Suprapubic skin (tissue), 4 donors: ENCODE results near the gene KCND3. TPM values are rescaled to one million over a fixed set of nuclear protein-coding genes. Genes with fewer than 3 reads are reported as not detected.

Source experiments
- DNase-seq, 2 donors: peaks; one replicate each; pipeline ENCODE4 v3.0.0-alpha.2; 2019; ENCODE audit warnings: low spot score in 2 of 2
- H3K27ac ChIP-seq: fragments of 200-600 bp; sonication (generic); one replicate; pipeline ENCODE4 v1.5.1; 2019
- H3K27me3 ChIP-seq: fragments of 200-600 bp; sonication (generic); one replicate; pipeline ENCODE4 v1.5.1; 2019
- H3K36me3 ChIP-seq: fragments of 200-600 bp; sonication (generic); one replicate; pipeline ENCODE4 v1.5.1; 2019
- H3K4me1 ChIP-seq: fragments of 200-600 bp; sonication (generic); one replicate; pipeline ENCODE4 v1.5.1; 2019
- H3K4me3 ChIP-seq: fragments of 200-600 bp; sonication (generic); one replicate; pipeline ENCODE4 v1.5.1; 2019; ENCODE audit warnings: mild to moderate bottlenecking
- H3K9me3 ChIP-seq: fragments of 200-600 bp; sonication (generic); one replicate; pipeline ENCODE4 v1.5.1; 2019
- CTCF ChIP-seq, 2 donors: fragments of 200-600 bp in 1 of 2; fragments of 450-650 bp in 1 of 2; sonication (generic) in 1 of 2; IDR thresholded peaks; one replicate each; pipeline ENCODE4 v1.5.1; 2016 to 2019; ENCODE audit warnings: antibody characterized with exemption in 2 of 2, mild to moderate bottlenecking in 1 of 2, moderate library complexity in 1 of 2
- EP300 ChIP-seq: sonication (generic); formaldehyde crosslinking; IDR thresholded peaks from one replicate; pipeline ENCODE4 v1.6.1; 2017; ENCODE audit warnings: antibody characterized with exemption
- POLR2A ChIP-seq, 2 donors: fragments of 450-650 bp; IDR thresholded peaks; one replicate each; pipeline ENCODE4 v1.6.1; 2017; ENCODE audit warnings: antibody characterized with exemption in 2 of 2, mild to moderate bottlenecking in 2 of 2, moderate library complexity in 2 of 2
- POLR2AphosphoS5 ChIP-seq, 3 donors: sonication (generic); formaldehyde crosslinking; IDR thresholded peaks; one replicate each; pipeline ENCODE4 v1.6.1; 2017; ENCODE audit warnings: antibody characterized with exemption in 3 of 3
- WGBS: methylation state at CpG from one replicate; pipeline ENCODE4 v1.1.5; 2018; 5-methylcytosine and 5-hydroxymethylcytosine counted together
- total RNA-seq, 4 donors: library from RNA; depleted of rRNA; stranded (reverse); fragments of >200 nt; gene quantifications; one replicate each; pipeline ENCODE4 v1.1.0, GENCODE V29; 2016

Gene KCND3
- total RNA-seq, 4 donors from 2014 or later = 6.8 to 11.4 (median 10.2) TPM

- Histone ChIP-seq H3K9me3 (peaks cover 4% of the 10 kb centered on the region), H3K27ac (no peak overlapping the region), H3K4me3 (no peak overlapping the region), H3K27me3 (no peaks in the 10 kb centered on the region), H3K4me1 (no peaks in the 10 kb centered on the region), H3K36me3 (no peaks in the 10 kb centered on the region)
- WGBS = 80% methylated on average over 4 of the region's 4 CpGs
- TF ChIP-seq POLR2A (IDR thresholded peaks at IDR 0.05) = no peak
- TF ChIP-seq CTCF (IDR thresholded peaks at IDR 0.05) = no peak
- TF ChIP-seq EP300 = no peak
- no peak for TF ChIP-seq POLR2AphosphoS5 (IDR thresholded peaks at IDR 0.05)
- no peak for DNase-seq
Measured at GRCh38 chr1:111826278-111826677, 163.2 kb downstream of the KCND3 start.

- no peaks in the 10 kb centered on the region for H3K27me3 ChIP-seq
- no peak overlapping the region for H3K27ac ChIP-seq
- no peak for DNase-seq
- no peaks in the 10 kb centered on the region for H3K4me1 ChIP-seq
- no peak for TF ChIP-seq EP300
- no peak for TF ChIP-seq POLR2A (IDR thresholded peaks at IDR 0.05)
- no peak for TF ChIP-seq CTCF (IDR thresholded peaks at IDR 0.05)
- no peak for TF ChIP-seq POLR2AphosphoS5 (IDR thresholded peaks at IDR 0.05)
- 85% methylated on average over 3 of the region's 3 CpGs for WGBS
- no peaks in the 10 kb centered on the region for H3K36me3 ChIP-seq
- no peak overlapping the region for H3K4me3 ChIP-seq
- H3K9me3 ChIP-seq = peaks cover 4% of the 10 kb centered on the region
Measured at GRCh38 chr1:111825217-111825616, 164.3 kb downstream of the KCND3 start.

GRCh38 chr1:111822138-111822537 is 167.3 kb downstream of the KCND3 start:
- Histone ChIP-seq H3K27me3 (no peaks in the 10 kb centered on the region), H3K36me3 (no peaks in the 10 kb centered on the region), H3K9me3 (peaks cover 4% of the 10 kb centered on the region), H3K4me1 (no peaks in the 10 kb centered on the region), H3K4me3 (no peak overlapping the region), H3K27ac (no peak overlapping the region)
- no peak for DNase-seq
- 93% methylated on average over 6 of the region's 6 CpGs for WGBS
- TF ChIP-seq POLR2AphosphoS5 (IDR thresholded peaks at IDR 0.05) (no peak), CTCF (IDR thresholded peaks at IDR 0.05) (no peak), EP300 (no peak), POLR2A (IDR thresholded peaks at IDR 0.05) (no peak)

- Histone ChIP-seq H3K4me3 (no peak overlapping the region), H3K27ac (no peak overlapping the region), H3K36me3 (no peaks in the 10 kb centered on the region), H3K4me1 (no peaks in the 10 kb centered on the region), H3K9me3 (peaks cover 4% of the 10 kb centered on the region), H3K27me3 (no peaks in the 10 kb centered on the region)
- DNase-seq = no peak
- TF ChIP-seq CTCF (IDR thresholded peaks at IDR 0.05) (no peak), POLR2A (IDR thresholded peaks at IDR 0.05) (no peak), EP300 (no peak), POLR2AphosphoS5 (IDR thresholded peaks at IDR 0.05) (no peak)
- WGBS = 90% methylated on average over 4 of the region's 7 CpGs
Measured at GRCh38 chr1:111821121-111821745, 168.2 kb downstream of the KCND3 start.

- no peak overlapping the region for H3K27ac ChIP-seq
- no peak for DNase-seq
- no peak overlapping the region for H3K4me3 ChIP-seq
- H3K27me3 ChIP-seq = no peaks in the 10 kb centered on the region
- WGBS = 71% methylated on average over 9 of the region's 9 CpGs
- no peaks in the 10 kb centered on the region for H3K36me3 ChIP-seq
- TF ChIP-seq CTCF (IDR thresholded peaks at IDR 0.05) (no peak), EP300 (no peak), POLR2A (IDR thresholded peaks at IDR 0.05) (no peak), POLR2AphosphoS5 (IDR thresholded peaks at IDR 0.05) (no peak)
- no peaks in the 10 kb centered on the region for H3K4me1 ChIP-seq
- peaks cover 3% of the 10 kb centered on the region for H3K9me3 ChIP-seq
Measured at GRCh38 chr1:111819566-111820263, 169.8 kb downstream of the KCND3 start.
